GM23248 (cell line): Measurements from ENCODE around the gene LPAR1. TPM values are rescaled to one million over a fixed set of nuclear protein-coding genes. Genes with fewer than 3 reads are reported as not detected.

Experiments
- DNase-seq: peaks from one replicate; pipeline ENCODE4 v3.0.0-alpha.2; 2015
- H2AFZ ChIP-seq: fragments of 200-600 bp; sonication (generic); 2 replicates; pipeline ENCODE4 v1.6.1; 2016; ENCODE audit warnings: antibody characterized with exemption
- H3F3A ChIP-seq: fragments of 200-600 bp; sonication (generic); 2 replicates; pipeline ENCODE4 v1.6.1; 2016; ENCODE audit warnings: mild to moderate bottlenecking, antibody characterized with exemption, mixed run types; ENCODE audit not compliant: insufficient read depth
- H3K27ac ChIP-seq: fragments of 200-600 bp; sonication (generic); 2 replicates; pipeline ENCODE4 v1.5.1; 2016; ENCODE audit warnings: mild to moderate bottlenecking
- H3K27me3 ChIP-seq: fragments of 200-600 bp; sonication (generic); replicated peaks from 2 replicates; pipeline ENCODE4 v1.6.1; 2016; ENCODE audit warnings: mild to moderate bottlenecking; ENCODE audit not compliant: insufficient read depth
- H3K36me3 ChIP-seq: fragments of 200-600 bp; sonication (generic); 2 replicates; pipeline ENCODE4 v1.6.1; 2016; ENCODE audit warnings: low read depth, mild to moderate bottlenecking
- H3K4me1 ChIP-seq: fragments of 200-600 bp; sonication (generic); 2 replicates; pipeline ENCODE4 v1.6.1; 2016; ENCODE audit warnings: mild to moderate bottlenecking; ENCODE audit not compliant: insufficient read depth
- H3K4me2 ChIP-seq: fragments of 200-600 bp; sonication (generic); one replicate; pipeline ENCODE4 v1.6.1; 2016; ENCODE audit warnings: mild to moderate bottlenecking; ENCODE audit not compliant: unreplicated experiment
- H3K4me3 ChIP-seq: fragments of 200-600 bp; sonication (generic); 2 replicates; pipeline ENCODE4 v1.5.1; 2016; ENCODE audit warnings: mild to moderate bottlenecking
- H3K79me2 ChIP-seq: fragments of 200-600 bp; sonication (generic); 2 replicates; pipeline ENCODE4 v1.6.1; 2016; ENCODE audit warnings: mild to moderate bottlenecking; ENCODE audit not compliant: insufficient read depth
- H3K9ac ChIP-seq: fragments of 200-600 bp; sonication (generic); 2 replicates; pipeline ENCODE4 v1.6.1; 2016; ENCODE audit warnings: mild to moderate bottlenecking
- H3K9me2 ChIP-seq: fragments of 200-600 bp; sonication (generic); 2 replicates; pipeline ENCODE4 v1.6.1; 2016; ENCODE audit warnings: mixed run types, mild to moderate bottlenecking, moderate library complexity; ENCODE audit not compliant: insufficient read depth
- H3K9me3 ChIP-seq: fragments of 200-600 bp; sonication (generic); one replicate; pipeline ENCODE4 v1.6.1; 2017; ENCODE audit warnings: low read depth
- H4K20me1 ChIP-seq: fragments of 200-600 bp; sonication (generic); 2 replicates; pipeline ENCODE4 v1.6.0; 2016; ENCODE audit not compliant: insufficient read depth
- EZH2 ChIP-seq: fragments of 200-600 bp; sonication (generic); IDR thresholded peaks from 2 replicates; pipeline ENCODE4 v1.6.1; 2018; ENCODE audit warnings: antibody characterized with exemption, mild to moderate bottlenecking; ENCODE audit not compliant: insufficient read depth, poor library complexity, severe bottlenecking
- EZH2phosphoT487 ChIP-seq: fragments of 200-600 bp; sonication (generic); IDR thresholded peaks from 2 replicates; pipeline ENCODE4 v1.6.1; 2018; ENCODE audit warnings: antibody characterized with exemption, moderate library complexity, mild to moderate bottlenecking, low read depth; ENCODE audit not compliant: insufficient read depth
- WGBS, 2 experiments: methylation state at CpG; one replicate each; pipeline ENCODE4 v1.1.6; 2015 to 2017; ENCODE audit warnings: low lambda C conversion rate in 2 of 2, low coverage in 1 of 2; ENCODE audit errors: missing lambda C conversion rate in 2 of 2; 5-methylcytosine and 5-hydroxymethylcytosine counted together
- in situ Hi-C: fragments of 300-500 bp; cut with MboI; formaldehyde crosslinking; loops from 2 replicates; pipeline ENCODE4 v1.15.0; 2020
- polyA plus RNA-seq: library from polyadenylated mRNA; unstranded; fragments of >200 nt; fragmentation: Nextera tagmentation; extraction: Ambion mirVana; gene quantifications from 2 replicates; pipeline ENCODE4 v1.2.1, GENCODE V29; 2016
- total RNA-seq: library from RNA; depleted of rRNA; stranded (reverse); fragments of >200 nt; shearing (Covaris generic); gene quantifications from 2 replicates; pipeline ENCODE4 v1.2.3, GENCODE V29; 2014; rRNA removed

LPAR1 gene, protein sequence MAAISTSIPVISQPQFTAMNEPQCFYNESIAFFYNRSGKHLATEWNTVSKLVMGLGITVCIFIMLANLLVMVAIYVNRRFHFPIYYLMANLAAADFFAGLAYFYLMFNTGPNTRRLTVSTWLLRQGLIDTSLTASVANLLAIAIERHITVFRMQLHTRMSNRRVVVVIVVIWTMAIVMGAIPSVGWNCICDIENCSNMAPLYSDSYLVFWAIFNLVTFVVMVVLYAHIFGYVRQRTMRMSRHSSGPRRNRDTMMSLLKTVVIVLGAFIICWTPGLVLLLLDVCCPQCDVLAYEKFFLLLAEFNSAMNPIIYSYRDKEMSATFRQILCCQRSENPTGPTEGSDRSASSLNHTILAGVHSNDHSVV
- total RNA-seq, result 90.3 and 90.8 TPM in 2 replicates
- polyA plus RNA-seq, result 40.1 and 45.7 TPM in 2 replicates

GRCh38 chr9:111038331-111039230, at the start of gene LPAR1:
Gene LPAR1 (minus strand): TSS chr9:111038470. CDS start chr9:110972117, 66,353 bp downstream.
- no peaks in the 10 kb centered on the region for H3K27me3 ChIP-seq
- WGBS, 2 experiments, result 1 to 2% methylated on average over 43 to 65 of the region's 72 CpGs
- H3K9me2 ChIP-seq, result no peaks in the 10 kb centered on the region
- H3K4me2 ChIP-seq, result peak within 1 kb of the TSS; percentile 89
- H3K4me3 ChIP-seq, result peak within 1 kb of the TSS; percentile 95
- no peaks in the 10 kb centered on the region for H3K9me3 ChIP-seq
- H3K79me2 ChIP-seq, result peaks cover 42% of the 10 kb centered on the region
- H3K27ac ChIP-seq, result peak within 1 kb of the TSS; percentile 81
- H3K4me1 ChIP-seq, result peaks cover 26% of the 10 kb centered on the region
- H3F3A ChIP-seq, result peaks cover 43% of the 10 kb centered on the region
- peak within 1 kb of the TSS; percentile 93 for H3K9ac ChIP-seq
- peak within 1 kb of the TSS; percentile 78 for H2AFZ ChIP-seq
- H4K20me1 ChIP-seq, result no peaks in the 10 kb centered on the region
- DNase-seq, result peak; percentile 80
- no peak for TF ChIP-seq EZH2phosphoT487
- TF ChIP-seq EZH2, result no peak
- in situ Hi-C loops, result loop anchor here (10.0 kb wide), 1 partner anchor 384 kb away; no protein-coding TSS in a partner anchor
- no peaks in the 10 kb centered on the region for H3K36me3 ChIP-seq

- Histone ChIP-seq H3K36me3 (no peaks in the 10 kb centered on the region), H3K27me3 (no peaks in the 10 kb centered on the region), H3K27ac (no peak overlapping the region), H3K9ac (no peak overlapping the region), H4K20me1 (no peaks in the 10 kb centered on the region), H3K4me3 (no peak overlapping the region), H3K9me3 (no peaks in the 10 kb centered on the region), H3K4me1 (no peaks in the 10 kb centered on the region), H3F3A (no peaks in the 10 kb centered on the region), H3K79me2 (no peaks in the 10 kb centered on the region), H2AFZ (no peak overlapping the region), H3K4me2 (no peak overlapping the region), H3K9me2 (no peaks in the 10 kb centered on the region)
- WGBS, 2 experiments, result 84 to 100% methylated on average over 1 of the region's 1 CpG
- TF ChIP-seq EZH2, result no peak
- no peak for TF ChIP-seq EZH2phosphoT487
- in situ Hi-C loops, result no loop called here
- DNase-seq, result peak; percentile 12
These were observed 40.2 kb upstream of the LPAR1 start for GRCh38 chr9:111078391-111079038.

DNA sequence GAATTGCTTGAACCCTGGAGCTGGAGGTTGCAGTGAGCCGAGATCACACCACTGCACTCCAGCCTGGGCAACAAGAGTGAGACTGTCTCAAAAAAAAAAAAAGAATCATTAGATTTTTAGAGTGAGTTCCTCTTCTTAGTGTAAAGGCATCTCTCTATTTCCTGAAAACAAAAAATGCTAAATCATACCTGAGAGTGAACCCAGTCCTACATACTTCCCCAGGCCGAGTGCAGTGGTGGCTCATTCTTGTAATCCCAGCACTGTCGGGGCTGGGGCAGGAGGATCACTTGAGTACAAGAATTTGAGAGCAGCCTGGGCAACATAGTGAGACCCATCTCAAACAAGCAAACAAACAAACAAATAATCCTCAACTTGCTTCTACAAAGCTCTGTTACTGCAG, 38.2 kb upstream of the LPAR1 start:
- Histone ChIP-seq H3K4me2 (no peak overlapping the region), H3K9me2 (no peaks in the 10 kb centered on the region), H3K36me3 (no peaks in the 10 kb centered on the region), H3F3A (no peaks in the 10 kb centered on the region), H3K4me1 (no peaks in the 10 kb centered on the region), H2AFZ (no peak overlapping the region), H3K79me2 (no peaks in the 10 kb centered on the region), H3K9ac (no peak overlapping the region), H3K27me3 (no peaks in the 10 kb centered on the region), H3K9me3 (no peaks in the 10 kb centered on the region), H3K4me3 (no peak overlapping the region), H4K20me1 (no peaks in the 10 kb centered on the region), H3K27ac (no peak overlapping the region)
- in situ Hi-C loops, result no loop called here
- 94 to 100% methylated on average over 3 of the region's 3 CpGs for WGBS, 2 experiments
- TF ChIP-seq EZH2, result no peak
- TF ChIP-seq EZH2phosphoT487, result no peak
- DNase-seq, result no peak

DNA sequence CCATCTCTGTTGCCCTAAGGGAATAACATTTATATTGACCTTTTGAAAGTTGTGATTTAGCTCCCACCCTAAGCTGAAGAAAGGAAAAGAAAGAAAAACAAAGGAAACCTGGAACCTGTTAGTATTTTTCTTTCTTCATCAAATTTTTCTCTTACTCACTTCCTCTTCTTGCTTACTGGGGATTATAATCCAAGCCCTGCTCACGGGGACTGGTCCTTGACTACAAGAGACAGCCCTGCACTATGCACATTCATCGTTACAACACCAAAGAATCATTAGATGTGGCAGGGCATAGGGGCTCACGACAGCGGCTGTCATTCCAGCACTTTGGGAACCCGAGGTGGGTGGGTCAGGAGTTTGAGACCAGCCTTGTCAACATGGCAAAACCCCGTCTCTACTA, 37.8 kb upstream of the LPAR1 start:
- H3K4me1 ChIP-seq, result no peaks in the 10 kb centered on the region
- no peaks in the 10 kb centered on the region for H3K79me2 ChIP-seq
- in situ Hi-C loops, result no loop called here
- H3K9me2 ChIP-seq, result no peaks in the 10 kb centered on the region
- no peaks in the 10 kb centered on the region for H3K36me3 ChIP-seq
- H3K27me3 ChIP-seq, result no peaks in the 10 kb centered on the region
- H3K27ac ChIP-seq, result no peak overlapping the region
- no peak overlapping the region for H3K9ac ChIP-seq
- H3K4me3 ChIP-seq, result no peak overlapping the region
- TF ChIP-seq EZH2phosphoT487, result no peak
- TF ChIP-seq EZH2, result no peak
- H3K4me2 ChIP-seq, result no peak overlapping the region
- H3F3A ChIP-seq, result no peaks in the 10 kb centered on the region
- DNase-seq, result no peak
- H2AFZ ChIP-seq, result no peak overlapping the region; the same call in 1 of the 2 replicates
- H3K9me3 ChIP-seq, result no peaks in the 10 kb centered on the region
- no peaks in the 10 kb centered on the region for H4K20me1 ChIP-seq
- WGBS, 2 experiments, result 84 to 87% methylated on average over 6 of the region's 6 CpGs
